Heart right ventricle (tissue), 16 donors: Measurements from ENCODE around the gene CCDC27. TPM values are rescaled to one million over a fixed set of nuclear protein-coding genes. Genes with fewer than 3 reads are reported as not detected.
A peak's percentile ranks its signal among the peaks of the same experiment; 100 is the strongest.
"Not testable (repeated sequence)": the region's sequence is repeated elsewhere in the genome, so short reads cannot be mapped to it uniquely, and the experiment has no call there.

Source experiments
- ATAC-seq, 8 donors: fragments of 200-7000 bp; cut with Tn5 transposase; one replicate each; pipeline ENCODE4 v1.9.1; 2020; ENCODE audit warnings: mild to moderate bottlenecking in 8 of 8, moderate library complexity in 8 of 8, moderate number of reproducible peaks in 1 of 8
- DNase-seq, 2 donors: peaks; one replicate each; pipeline ENCODE4 v3.0.0-alpha.2; 2020
- H3K27ac ChIP-seq, 10 donors: fragments of 200-600 bp; sonication (generic) in 2 of 10; one replicate each; pipeline versions ENCODE4 v1.5.0 to v1.8.0; 2020 to 2022; ENCODE audit warnings: mild to moderate bottlenecking in 3 of 10
- H3K27me3 ChIP-seq, 7 donors: fragments of 200-600 bp; one replicate each; pipeline ENCODE4 v1.8.0; 2021 to 2022; ENCODE audit warnings: mild to moderate bottlenecking in 2 of 7
- H3K36me3 ChIP-seq, 9 donors: fragments of 200-600 bp; sonication (generic) in 1 of 9; one replicate each; pipeline versions ENCODE4 v1.5.0 to v1.8.0; 2020 to 2022; ENCODE audit warnings: mild to moderate bottlenecking in 2 of 9
- H3K4me1 ChIP-seq, 9 donors: fragments of 200-600 bp; sonication (generic) in 1 of 9; one replicate each; pipeline versions ENCODE4 v1.5.0 to v1.8.0; 2020 to 2022; ENCODE audit warnings: mild to moderate bottlenecking in 4 of 9
- H3K4me3 ChIP-seq, 10 donors: fragments of 200-600 bp; sonication (generic) in 2 of 10; one replicate each; pipeline versions ENCODE4 v1.5.0 to v1.8.0; 2020 to 2022; ENCODE audit warnings: mild to moderate bottlenecking in 7 of 10, moderate library complexity in 2 of 10
- H3K9me3 ChIP-seq, 11 donors: fragments of 200-600 bp in 10 of 11; sonication (generic) in 2 of 11; one replicate each; pipeline versions ENCODE4 v1.5.0 to v1.8.0; 2013 to 2022; ENCODE audit warnings: mild to moderate bottlenecking in 2 of 11, control low read depth in 1 of 11, moderate library complexity in 1 of 11
- CTCF ChIP-seq, 9 donors: fragments of 200-600 bp; sonication (generic) in 2 of 9; IDR thresholded peaks; one replicate each; pipeline versions ENCODE4 v1.5.0 to v1.8.0; 2021 to 2022; ENCODE audit warnings: antibody characterized with exemption in 9 of 9, mild to moderate bottlenecking in 5 of 9, moderate library complexity in 1 of 9
- WGBS, 2 donors: extraction: QIAGEN DNeasy Blood & Tissue Kit; methylation state at CpG; one replicate each; pipeline ENCODE4 v1.1.7; 2013; ENCODE audit warnings: inconsistent platforms in 1 of 2; 5-methylcytosine and 5-hydroxymethylcytosine counted together
- intact Hi-C, 10 donors: fragments of 100-400 bp; cut with DNase I; formaldehyde crosslinking; loops; one replicate each; pipeline versions ENCODE4 v1.11.1 to v1.14.2; 2022
- polyA plus RNA-seq, 2 donors: library from polyadenylated mRNA; stranded (reverse); fragments of 200-250 nt; gene quantifications; one replicate each; pipeline ENCODE4 v1.2.3, GENCODE V29; 2013
- total RNA-seq, 10 donors: library from RNA; stranded (reverse); fragmentation: NEBNext Ultra II Directional in 3 of 10; extraction: Animal tissue kit (Norgen Biotek cat#: 25700) in 3 of 10; gene quantifications; one replicate each; pipeline versions ENCODE4 v1.2.1 to v1.2.4, GENCODE V29; 2021 to 2023
- donor health status: Arrhythmogenic right ventricular cardiomyopathy.
- donor health status: ischemic (EF 13 %, LVEDD 7.1; RV severe dilation, severe dysfunction).
- donor health status: healthy with polysubstance abuse.
- donor health status: DM: no; HTN: yes; CAD: no.
- donor health status: DM: no; HTN: no; CAD: no.
- donor health status: ischemic (EF 25% LVEDD 6.9; RV normal size, moderate dysfunction).
- donor health status: ischemic (EF 25% LVEDD 5.7; RV mildly dilated, moderate dysfunction).
- donor health status: healthy.
- donor health status: DM: yes; HTN: yes; CAD: no.
- donor health status: Ischemic cardiomyopathy.
- donor health status: ischemic (EF 35%, LVEDD 5.7; RV mildly dilated, moderate dysfunction).
- donor health status: nonischemic (EF 11% LVEDD 7.7; RV severe dilation, severe dysfunction).
- donor health status: DM: yes; HTN: yes; CAD: no.
- donor health status: PGD.
- donor health status: ischemic (EF 29% LVEDD 5.4; RV normal size, mild dysfunction).
- donor health status: nonischemic (EF 23%, LVEDD 6.1; RV moderate dilation, normal function).

CCDC27 gene
- total and polyA plus RNA-seq, 12 donors = 0.03 TPM; not detected in 11

DNA sequence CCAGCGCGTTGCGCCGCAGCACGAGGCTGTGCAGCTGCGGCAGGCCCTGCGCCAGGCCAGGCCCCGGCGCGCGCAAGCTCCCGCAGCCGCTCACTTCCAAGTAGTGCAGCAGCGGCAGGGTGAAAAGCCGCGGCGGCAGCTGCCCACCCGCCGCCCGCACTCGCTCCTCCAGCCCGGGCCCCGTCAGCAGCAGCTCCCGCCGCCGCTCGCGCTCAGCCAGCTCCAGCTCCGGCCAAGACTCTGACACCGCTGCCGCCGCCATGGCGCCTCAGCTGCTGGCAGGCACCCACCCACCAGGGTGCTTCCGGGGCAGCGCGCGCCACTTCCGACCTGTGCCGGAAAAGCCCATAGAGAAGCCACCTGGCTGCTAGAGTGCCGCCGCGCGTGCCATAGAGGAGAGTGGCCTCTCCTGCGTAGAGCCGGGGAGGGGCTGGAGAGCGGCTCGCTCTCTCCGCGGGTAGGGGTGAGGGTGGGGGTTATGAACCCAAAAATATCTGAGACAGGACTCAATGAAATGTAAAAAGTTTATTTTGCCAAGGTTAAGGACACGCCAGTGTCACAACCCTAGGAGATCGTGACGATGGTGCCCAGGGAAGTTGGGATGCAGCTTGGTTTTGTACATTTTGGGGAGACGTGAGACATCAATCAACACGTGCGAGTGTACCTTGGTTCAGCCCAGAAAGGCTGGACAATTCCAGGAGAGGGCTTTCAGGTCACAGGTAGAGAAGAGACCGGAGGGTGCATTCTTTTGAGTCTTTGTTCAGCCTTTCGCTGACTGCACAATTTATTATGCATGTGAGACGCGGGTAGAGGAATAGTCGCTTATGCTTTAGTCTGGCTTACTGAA, 44.2 kb downstream of the CCDC27 start, which contains the start of gene LRRC47:
LRRC47 (minus strand) TSS at position 284 of the 847 bp plus-strand sequence; CDS start at position 262, 22 bp downstream.
- H3K36me3 ChIP-seq = peaks cover 0 to 18% (median 0%) of the 10 kb centered on the region in 9 donors
- H3K27ac ChIP-seq = peak within 1 kb of the TSS in 9 of 10 donors; percentile 63 to 89 (median 83)
- H3K4me1 ChIP-seq = peaks cover 8 to 46% (median 36%) of the 10 kb centered on the region in 9 donors
- DNase-seq = peak; percentile 93 to 95
- TF ChIP-seq CTCF (IDR thresholded peaks at IDR 0.05) = peak in 5 of 9 donors; percentile 9 to 26 (median 24)
- intact Hi-C loops = no loop called here
- WGBS, 2 donors = 2 to 3% methylated on average over 60 of the region's 60 CpGs
- ATAC-seq = peak; percentile 99 to 100 (median 100)
- H3K9me3 ChIP-seq = no peaks in the 10 kb centered on the region
- peak within 1 kb of the TSS; percentile 74 to 98 (median 92) for H3K4me3 ChIP-seq
- peaks cover 0 to 10% (median 0%) of the 10 kb centered on the region in 7 donors for H3K27me3 ChIP-seq

- no peak overlapping the region for H3K4me3 ChIP-seq
- ATAC-seq (no peak), DNase-seq (no peak)
- H3K4me1 ChIP-seq = peaks cover under 1 to 16% (median 13%) of the 10 kb centered on the region in 9 donors
- H3K36me3 ChIP-seq = no peaks in the 10 kb centered on the region
- no peaks in the 10 kb centered on the region for H3K9me3 ChIP-seq
- peaks cover 0 to 36% (median 12%) of the 10 kb centered on the region in 7 donors for H3K27me3 ChIP-seq
- no peak for TF ChIP-seq CTCF (IDR thresholded peaks at IDR 0.05)
- H3K27ac ChIP-seq = no peak overlapping the region
- intact Hi-C loops = no loop called here
- 86 to 87% methylated on average over 11 of the region's 11 CpGs for WGBS, 2 donors
These were observed 47.9 kb downstream of the CCDC27 start for GRCh38 chr1:3799976-3800685.

DNA sequence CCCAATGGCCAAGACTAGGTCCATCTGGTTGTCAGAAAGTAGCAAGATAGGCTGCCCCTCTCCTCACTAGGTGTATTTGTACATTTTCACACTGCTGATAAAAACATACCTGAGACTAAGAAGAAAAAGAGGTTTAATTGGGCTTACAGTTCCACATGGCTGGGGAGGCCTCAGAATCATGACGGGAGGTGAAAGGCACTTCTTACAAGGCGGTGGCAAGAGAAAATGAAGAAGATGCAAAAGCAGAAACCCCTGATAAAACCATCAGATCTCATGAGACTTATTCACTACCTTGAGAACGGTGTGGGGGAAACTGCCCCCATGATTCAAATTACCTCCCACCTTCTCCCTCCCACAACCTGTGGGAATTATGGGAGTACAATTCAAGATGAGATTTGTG, 48.5 kb downstream of the CCDC27 start:
- ATAC-seq = not testable (repeated sequence)

DNA sequence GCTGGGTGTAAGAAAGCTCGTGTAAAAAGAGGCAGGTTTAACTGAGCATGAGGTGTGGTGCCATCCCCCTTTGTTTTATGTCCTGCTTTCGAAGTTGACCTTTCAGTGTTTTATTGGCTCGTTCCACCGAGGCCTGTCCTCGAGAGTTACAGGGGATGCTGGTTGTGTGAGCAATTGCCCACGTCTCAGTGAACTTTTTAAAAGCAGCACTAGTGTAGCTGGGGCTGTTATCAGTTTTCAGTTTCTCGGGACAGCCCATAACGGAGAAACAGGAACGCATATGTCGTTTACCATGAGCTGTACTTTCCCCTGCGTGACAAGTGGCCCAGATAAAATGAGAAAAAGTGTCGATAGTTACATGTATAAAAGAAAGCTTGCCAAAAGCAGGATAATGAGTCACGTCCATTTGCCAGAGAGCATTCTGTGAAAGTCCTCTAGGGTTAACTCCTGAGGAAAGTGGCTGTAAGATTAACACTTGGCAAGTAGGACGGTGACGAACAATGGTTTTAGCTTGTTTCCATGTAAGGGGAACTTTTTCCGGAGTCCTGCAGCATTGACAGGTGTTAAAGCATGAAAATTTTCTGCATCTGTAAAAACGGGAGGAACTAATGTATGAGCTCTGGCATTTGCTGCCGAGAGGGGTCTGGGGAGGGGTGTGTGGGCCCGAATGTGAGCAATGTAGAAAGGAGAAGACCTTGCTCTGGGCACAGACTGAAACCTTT, 51.8 kb downstream of the CCDC27 start:
- Histone ChIP-seq H3K4me3 (peak overlapping the region in 1 of 10 donors; percentile 0), H3K9me3 (peaks cover 0 to 4% (median 0%) of the 10 kb centered on the region in 11 donors), H3K27me3 (peaks cover 0 to 53% (median 12%) of the 10 kb centered on the region in 7 donors), H3K4me1 (no peaks in the 10 kb centered on the region), H3K27ac (no peak overlapping the region), H3K36me3 (no peaks in the 10 kb centered on the region)
- intact Hi-C loops = no loop called here
- TF ChIP-seq CTCF (IDR thresholded peaks at IDR 0.05) = no peak
- WGBS, 2 donors = 42 to 45% methylated on average over 19 of the region's 19 CpGs
- DNase-seq = no peak
- no peak for ATAC-seq

More for the DNA sequence above, 48.5 kb downstream of the CCDC27 start:
- DNase-seq, H3K9me3 ChIP-seq, H3K4me1 ChIP-seq, H3K36me3 ChIP-seq, H3K27ac ChIP-seq, intact Hi-C loops, H3K4me3 ChIP-seq: not testable (repeated sequence)
- 77 to 79% methylated on average over 3 of the region's 3 CpGs for WGBS, 2 donors
- peaks cover 0 to 42% (median 12%) of the 10 kb centered on the region in 7 donors for H3K27me3 ChIP-seq

DNA sequence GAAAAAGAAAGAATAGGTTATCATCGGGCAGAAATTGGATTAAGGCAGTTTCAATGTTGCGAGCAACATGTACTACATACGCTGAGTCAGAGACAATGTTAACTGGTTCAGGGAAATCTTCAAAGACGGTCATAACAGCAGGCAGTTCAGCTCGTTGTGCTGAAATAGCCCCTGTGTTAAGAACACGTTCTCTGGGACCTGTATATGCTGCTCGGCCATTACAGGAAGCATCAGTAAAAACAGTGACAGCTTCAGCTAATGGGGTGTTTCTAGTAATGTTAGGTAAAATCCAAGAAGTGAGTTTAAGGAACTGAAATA, 52.3 kb downstream of the CCDC27 start:
- WGBS, 2 donors = 62% methylated on average over 7 of the region's 7 CpGs
- H3K36me3 ChIP-seq, intact Hi-C loops, ATAC-seq, DNase-seq, H3K27ac ChIP-seq, H3K4me1 ChIP-seq, H3K4me3 ChIP-seq, H3K9me3 ChIP-seq: not testable (repeated sequence)
- peaks cover 0 to 53% (median 12%) of the 10 kb centered on the region in 7 donors for H3K27me3 ChIP-seq
